ENCODE results near the gene CALD1. TPM values are rescaled to one million over a fixed set of nuclear protein-coding genes. Genes with fewer than 3 reads are reported as not detected.

The CALD1 gene
- total and polyA plus RNA-seq, 8 donors = 146 to 1,007 (median 302) TPM

GRCh38 chr7:134885967-134886352 lies 106.5 kb downstream of the CALD1 start:
- peak overlapping the region in 4 of 5 donors; percentile 69 to 76 (median 74) for H3K27ac ChIP-seq
- TF ChIP-seq POLR2AphosphoS5 (IDR thresholded peaks at IDR 0.05) (peak in 2 of 3 donors; percentile 18 to 62), EP300 (IDR thresholded peaks at IDR 0.05) (no peak), POLR2A (IDR thresholded peaks at IDR 0.05) (no peak)
- no peaks in the 10 kb centered on the region for H3K36me3 ChIP-seq
- H3K4me3 ChIP-seq = no peak overlapping the region
- no peaks in the 10 kb centered on the region for H3K9me3 ChIP-seq
- intact Hi-C loops (cut with DNase I; ENCODE audit: low total_unique reads) = no loop called here
- peak in 1 of 2 donors; percentile 62 for DNase-seq
- H3K27me3 ChIP-seq = no peaks in the 10 kb centered on the region
- H3K4me1 ChIP-seq = peaks cover 4 to 78% (median 46%) of the 10 kb centered on the region in 4 donors
- 43 to 71% (median 56%) methylated on average over 1 of the region's 1 CpG for WGBS, 5 donors

DNA sequence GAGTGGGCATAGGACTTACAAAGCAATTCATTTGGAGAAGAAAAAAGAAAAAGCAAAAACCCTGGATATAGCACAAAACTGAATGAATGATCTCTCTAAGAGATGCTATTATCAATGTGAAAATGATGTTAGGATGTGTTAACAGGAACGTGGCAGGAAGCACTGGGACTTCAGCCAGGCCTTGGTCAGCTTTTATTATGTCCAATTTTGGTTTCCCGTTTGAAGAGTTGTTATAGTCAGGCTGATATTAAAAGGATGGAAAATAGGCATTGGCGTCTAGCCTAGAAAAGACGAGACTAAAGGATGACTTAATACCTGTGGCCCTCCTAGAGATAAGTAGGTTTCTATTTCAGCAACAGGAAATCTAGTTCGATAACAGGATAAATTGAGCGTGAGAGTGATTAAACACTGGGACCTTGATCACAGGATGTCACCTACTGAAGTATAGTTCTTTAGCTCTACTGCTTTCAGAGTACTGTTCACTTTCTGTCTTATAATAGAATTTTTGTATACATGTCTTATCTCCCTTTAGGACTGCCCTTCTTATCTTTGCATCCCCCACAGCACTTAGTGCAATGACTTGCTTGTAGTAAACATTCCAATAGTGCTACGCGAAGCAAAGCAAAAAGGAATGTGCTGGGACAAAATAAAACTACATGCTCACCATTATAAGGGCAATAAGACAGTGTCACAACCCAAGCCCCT lies 107.1 kb downstream of the CALD1 start:
- H3K36me3 ChIP-seq = no peaks in the 10 kb centered on the region
- WGBS, 5 donors = 12 to 22% (median 20%) methylated on average over 8 of the region's 8 CpGs
- H3K27ac ChIP-seq = peak overlapping the region in 4 of 5 donors; percentile 69 to 76 (median 74)
- TF ChIP-seq POLR2AphosphoS5 (IDR thresholded peaks at IDR 0.05) (peak in 1 of 3 donors; percentile 13), POLR2A (IDR thresholded peaks at IDR 0.05) (no peak)
- no peaks in the 10 kb centered on the region for H3K9me3 ChIP-seq
- no peak overlapping the region for H3K4me3 ChIP-seq
- peaks cover 4 to 78% (median 47%) of the 10 kb centered on the region in 4 donors for H3K4me1 ChIP-seq
- H3K27me3 ChIP-seq = no peaks in the 10 kb centered on the region
- intact Hi-C loops (cut with DNase I; ENCODE audit: low total_unique reads) = no loop called here
- DNase-seq = peak in 1 of 2 donors; percentile 75

DNA sequence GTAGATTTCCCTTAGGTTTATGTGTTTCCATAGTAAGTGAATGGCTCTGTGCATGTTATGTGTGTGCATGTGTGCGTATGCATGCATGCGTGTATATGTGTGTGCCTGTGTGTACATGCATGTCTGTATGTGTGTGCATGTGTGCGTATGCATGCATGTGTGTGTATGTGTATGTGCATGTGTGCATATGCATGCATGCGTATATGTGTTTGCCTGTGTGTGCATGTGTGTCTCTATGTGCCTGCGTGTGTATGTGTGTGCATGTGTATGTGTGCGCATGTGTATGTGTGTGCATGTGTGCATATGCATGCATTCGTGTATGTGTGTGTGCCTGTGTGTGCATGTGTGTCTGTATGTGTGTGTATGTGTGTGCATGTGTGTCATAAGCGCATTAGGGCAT lies 108.1 kb downstream of the CALD1 start:
- TF ChIP-seq CTCF (IDR thresholded peaks at IDR 0.05) = no peak
- no peak for TF ChIP-seq EP300 (IDR thresholded peaks at IDR 0.05)
- no peak for TF ChIP-seq POLR2A (IDR thresholded peaks at IDR 0.05)
- TF ChIP-seq POLR2AphosphoS5 (IDR thresholded peaks at IDR 0.05) = no peak
- Histone ChIP-seq H3K36me3 (no peaks in the 10 kb centered on the region), H3K27me3 (no peaks in the 10 kb centered on the region), H3K4me3 (no peak overlapping the region), H3K4me1 (peaks cover 4 to 77% (median 43%) of the 10 kb centered on the region in 4 donors), H3K9me3 (no peaks in the 10 kb centered on the region), H3K27ac (peak overlapping the region in 3 of 5 donors; percentile 71 to 76 (median 76))
- WGBS, 5 donors = 96 to 98% (median 96%) methylated on average over 8 of the region's 8 CpGs
- DNase-seq = no peak
- intact Hi-C loops (cut with DNase I; ENCODE audit: low total_unique reads) = no loop called here

DNA sequence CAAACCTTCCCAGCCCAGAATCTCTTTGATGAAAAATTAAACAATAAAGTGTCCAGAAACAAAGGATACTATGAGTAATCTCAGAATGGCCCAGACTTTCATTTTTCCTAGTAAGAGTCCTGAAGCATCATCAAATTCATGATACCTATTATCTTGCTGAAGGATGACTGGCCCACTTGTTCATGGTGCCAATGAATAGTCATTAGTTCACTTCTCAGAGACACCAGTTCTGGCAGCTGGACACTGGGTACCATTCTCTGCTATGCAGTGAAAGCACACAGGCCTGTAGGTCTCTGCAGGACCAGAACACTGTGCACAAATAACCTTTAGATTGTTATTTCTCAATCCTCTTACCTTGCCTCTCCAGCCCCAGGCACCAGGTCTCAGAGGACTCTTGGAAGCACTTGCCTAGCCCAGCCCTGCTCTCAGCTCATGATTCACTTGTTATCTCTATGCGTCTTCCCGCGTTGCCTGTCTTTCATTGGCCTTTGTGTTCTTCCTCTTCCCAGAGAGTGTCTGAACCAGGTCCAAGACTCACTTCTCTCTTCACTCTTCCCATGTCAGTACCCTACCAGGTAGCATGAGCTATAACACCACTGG lies 108.8 kb downstream of the CALD1 start:
- no peak for TF ChIP-seq CTCF (IDR thresholded peaks at IDR 0.05)
- no peak for TF ChIP-seq POLR2AphosphoS5 (IDR thresholded peaks at IDR 0.05)
- no peak for TF ChIP-seq EP300 (IDR thresholded peaks at IDR 0.05)
- TF ChIP-seq POLR2A (IDR thresholded peaks at IDR 0.05) = no peak
- 52 to 74% (median 62%) methylated on average over 3 of the region's 3 CpGs for WGBS, 5 donors
- DNase-seq = no peak
- Histone ChIP-seq H3K36me3 (no peaks in the 10 kb centered on the region), H3K27me3 (no peaks in the 10 kb centered on the region), H3K4me3 (no peak overlapping the region), H3K27ac (peak overlapping the region in 1 of 5 donors; percentile 85), H3K4me1 (peaks cover 4 to 71% (median 39%) of the 10 kb centered on the region in 4 donors), H3K9me3 (no peaks in the 10 kb centered on the region)
- intact Hi-C loops (cut with DNase I; ENCODE audit: low total_unique reads) = no loop called here

DNA sequence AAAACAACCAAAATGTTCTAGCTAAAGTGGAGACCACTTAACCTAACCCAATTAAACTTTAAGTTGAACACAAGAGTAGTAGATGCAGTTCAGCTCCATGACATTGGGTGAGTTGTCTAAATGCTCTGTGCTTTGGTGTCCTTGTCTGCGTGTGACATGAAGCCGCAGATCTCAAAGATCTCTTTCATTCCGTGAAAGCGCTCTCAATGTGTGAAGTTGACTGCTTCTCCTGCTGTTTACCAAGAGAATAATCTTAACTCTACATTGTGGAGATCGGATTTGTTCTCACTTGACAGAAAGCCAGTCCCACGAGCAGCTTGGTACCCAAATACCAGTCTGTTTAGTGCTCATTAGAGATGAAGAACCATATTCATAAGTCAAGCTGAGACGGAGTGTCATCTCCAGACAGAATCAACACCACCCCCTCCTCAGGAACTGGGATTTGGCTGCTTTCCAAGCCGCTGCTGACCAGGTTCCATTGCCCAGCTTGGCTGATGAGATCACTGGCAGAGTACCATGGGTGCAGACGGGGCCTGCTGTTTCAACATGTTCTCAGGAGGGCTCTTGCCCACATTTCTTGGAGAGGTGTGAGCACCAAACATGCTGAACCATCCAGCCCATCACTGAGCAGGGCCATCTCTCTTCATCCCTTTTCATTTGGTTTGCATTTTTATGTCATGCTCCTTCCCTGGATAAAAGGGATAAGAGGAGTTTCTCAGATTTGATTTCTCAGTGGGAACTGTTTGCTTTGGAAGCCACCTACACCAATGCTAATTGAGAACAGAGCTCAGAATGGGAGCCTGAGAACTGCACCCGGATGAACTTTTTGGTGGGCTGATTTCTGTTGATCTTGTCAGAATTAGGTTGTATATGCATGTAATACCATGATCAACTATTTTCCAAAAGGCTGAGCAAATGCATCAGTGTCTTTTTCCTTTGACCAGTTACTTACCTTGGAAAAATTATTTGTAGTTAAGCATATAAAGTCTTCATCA lies 111.1 kb downstream of the CALD1 start:
- H3K4me1 ChIP-seq = peaks cover 4 to 60% (median 34%) of the 10 kb centered on the region in 4 donors
- H3K36me3 ChIP-seq = no peaks in the 10 kb centered on the region
- peak overlapping the region in 4 of 5 donors; percentile 62 to 85 (median 80) for H3K27ac ChIP-seq
- DNase-seq = peak in 1 of 2 donors; percentile 75
- H3K27me3 ChIP-seq = no peaks in the 10 kb centered on the region
- 74 to 84% (median 77%) methylated on average over 9 to 10 of the region's 10 CpGs for WGBS, 5 donors
- peaks cover 0 to 3% (median under 1%) of the 10 kb centered on the region in 4 donors for H3K9me3 ChIP-seq
- peak overlapping the region; percentile 32 to 45 (median 41) for H3K4me3 ChIP-seq
- no peak for TF ChIP-seq CTCF (IDR thresholded peaks at IDR 0.05)
- no peak for TF ChIP-seq POLR2AphosphoS5 (IDR thresholded peaks at IDR 0.05)
- no peak for TF ChIP-seq POLR2A (IDR thresholded peaks at IDR 0.05)
- TF ChIP-seq EP300 (IDR thresholded peaks at IDR 0.05) = no peak
- intact Hi-C loops (cut with DNase I; ENCODE audit: low total_unique reads) = no loop called here

All from stomach (tissue), 9 donors.